ENCODE data around the gene GJB5. TPM values are rescaled to one million over a fixed set of nuclear protein-coding genes. Genes with fewer than 3 reads are reported as not detected.
"Not testable (repeated sequence)": the region's sequence is repeated elsewhere in the genome, so short reads cannot be mapped to it uniquely, and the experiment has no call there.

GJB5 gene
- total RNA-seq, 1 donor from 2014 or later, result not detected

GRCh38 chr1:34736692-34737091 is 18.2 kb upstream of the GJB5 start:
- H3K9ac ChIP-seq, result no peak overlapping the region
- no peak overlapping the region for H3K4me3 ChIP-seq
- peaks cover 6% of the 10 kb centered on the region for H3K27me3 ChIP-seq
- Mint-ChIP-seq H3K27ac (no peak overlapping the region), H3K9me3 (no peaks in the 10 kb centered on the region), H3K4me1 (peaks cover 24% of the 10 kb centered on the region), H3K36me3 (no peaks in the 10 kb centered on the region), H3K4me3 (no peak overlapping the region), H3K27me3 (ENCODE audit: insufficient read depth, low read depth) (peaks cover 20% of the 10 kb centered on the region)
- no peaks in the 10 kb centered on the region for H3K79me2 ChIP-seq (ENCODE audit: low read depth)
- H3K4me2 ChIP-seq, result no peak overlapping the region
- H3K4me1 ChIP-seq, result peaks cover 13% of the 10 kb centered on the region
- DNase-seq (ENCODE audit: low spot score), result no peak
- TF ChIP-seq EZH2phosphoT487 (IDR thresholded peaks at IDR 0.05), result no peak
- no peak overlapping the region for H3K27ac ChIP-seq
- no peak overlapping the region for H2AFZ ChIP-seq (replicated peaks)
- H4K20me1 ChIP-seq (ENCODE audit: low read depth), result no peaks in the 10 kb centered on the region
- no peaks in the 10 kb centered on the region for H3K9me3 ChIP-seq (ENCODE audit: low read depth)
- H3K36me3 ChIP-seq, result no peaks in the 10 kb centered on the region
- peaks cover 10% of the 10 kb centered on the region for H3F3A ChIP-seq (ENCODE audit: low read depth)

DNA sequence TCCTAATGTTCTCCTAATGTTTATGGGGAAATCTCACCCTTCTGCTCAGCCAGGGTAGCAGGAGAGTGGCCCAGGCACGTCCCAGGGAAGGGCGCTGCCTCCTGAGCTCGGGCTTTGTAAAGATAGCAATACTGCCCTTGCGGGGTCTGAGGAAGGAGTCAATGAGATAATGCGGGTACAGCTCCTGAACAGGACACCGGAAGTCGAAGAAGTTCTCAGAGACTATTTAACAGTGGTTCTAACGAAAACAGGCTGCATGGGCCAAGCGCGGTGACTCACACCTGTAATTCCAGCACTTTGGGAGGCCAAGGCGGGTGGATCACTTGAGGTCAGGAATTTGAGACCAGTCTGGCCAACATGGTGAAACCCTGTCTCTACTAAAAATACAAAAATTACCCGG is 17.6 kb upstream of the GJB5 start:
- H3K36me3 Mint-ChIP-seq; H3K9me3 Mint-ChIP-seq; H3K36me3 ChIP-seq; H3K9ac ChIP-seq; H2AFZ ChIP-seq (replicated peaks); H4K20me1 ChIP-seq (ENCODE audit: low read depth); H3K79me2 ChIP-seq (ENCODE audit: low read depth); H3K4me3 Mint-ChIP-seq; H3K4me3 ChIP-seq; H3K27ac ChIP-seq; DNase-seq (ENCODE audit: low spot score); H3K27ac Mint-ChIP-seq; H3K4me2 ChIP-seq; H3K9me3 ChIP-seq (ENCODE audit: low read depth): not testable (repeated sequence)
- H3K27me3 Mint-ChIP-seq (ENCODE audit: insufficient read depth, low read depth), result peaks cover 20% of the 10 kb centered on the region
- peaks cover 11% of the 10 kb centered on the region for H3K27me3 ChIP-seq
- H3K4me1 Mint-ChIP-seq, result peaks cover 25% of the 10 kb centered on the region
- H3F3A ChIP-seq (ENCODE audit: low read depth), result peaks cover 10% of the 10 kb centered on the region
- H3K4me1 ChIP-seq, result peaks cover 13% of the 10 kb centered on the region

DNA sequence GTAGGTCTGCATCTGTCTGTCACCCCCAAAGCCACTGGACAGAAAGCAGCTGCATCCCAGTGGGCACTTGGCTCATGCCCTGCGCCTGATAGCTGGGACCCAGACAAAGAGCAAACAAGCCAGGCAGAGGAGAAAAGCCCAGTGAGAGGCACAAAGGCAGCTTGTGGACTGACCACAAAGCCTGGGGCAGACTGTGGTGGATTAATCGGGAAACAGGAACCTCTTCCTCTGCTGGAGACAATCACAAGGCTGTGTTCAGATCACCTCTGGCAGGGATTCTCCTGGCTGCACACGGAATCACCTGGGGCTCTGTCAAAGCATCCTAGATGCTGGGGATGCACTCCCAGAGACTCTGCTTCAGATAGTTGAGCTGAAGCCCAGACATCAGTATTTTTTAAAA is 15.2 kb upstream of the GJB5 start:
- Histone ChIP-seq H3K79me2 (ENCODE audit: low read depth) (no peaks in the 10 kb centered on the region), H3K9me3 (ENCODE audit: low read depth) (no peaks in the 10 kb centered on the region), H3K9ac (no peak overlapping the region), H3K4me3 (no peak overlapping the region), H3K4me2 (peak overlapping the region; percentile 17), H4K20me1 (ENCODE audit: low read depth) (no peaks in the 10 kb centered on the region), H3K27ac (no peak overlapping the region), H3K27me3 (peaks cover 15% of the 10 kb centered on the region), H3K4me1 (peaks cover 13% of the 10 kb centered on the region), H3F3A (ENCODE audit: low read depth) (peaks cover 10% of the 10 kb centered on the region), H2AFZ (replicated peaks) (no peak overlapping the region), H3K36me3 (no peaks in the 10 kb centered on the region)
- Mint-ChIP-seq H3K4me3 (peak overlapping the region; percentile 58), H3K36me3 (no peaks in the 10 kb centered on the region), H3K9me3 (no peaks in the 10 kb centered on the region), H3K4me1 (peaks cover 28% of the 10 kb centered on the region), H3K27ac (no peak overlapping the region), H3K27me3 (ENCODE audit: insufficient read depth, low read depth) (peaks cover 14% of the 10 kb centered on the region)
- TF ChIP-seq EZH2phosphoT487 (IDR thresholded peaks at IDR 0.05), result no peak
- TF ChIP-seq EZH2 (IDR thresholded peaks at IDR 0.05), result no peak
- TF ChIP-seq, protein P1, sequence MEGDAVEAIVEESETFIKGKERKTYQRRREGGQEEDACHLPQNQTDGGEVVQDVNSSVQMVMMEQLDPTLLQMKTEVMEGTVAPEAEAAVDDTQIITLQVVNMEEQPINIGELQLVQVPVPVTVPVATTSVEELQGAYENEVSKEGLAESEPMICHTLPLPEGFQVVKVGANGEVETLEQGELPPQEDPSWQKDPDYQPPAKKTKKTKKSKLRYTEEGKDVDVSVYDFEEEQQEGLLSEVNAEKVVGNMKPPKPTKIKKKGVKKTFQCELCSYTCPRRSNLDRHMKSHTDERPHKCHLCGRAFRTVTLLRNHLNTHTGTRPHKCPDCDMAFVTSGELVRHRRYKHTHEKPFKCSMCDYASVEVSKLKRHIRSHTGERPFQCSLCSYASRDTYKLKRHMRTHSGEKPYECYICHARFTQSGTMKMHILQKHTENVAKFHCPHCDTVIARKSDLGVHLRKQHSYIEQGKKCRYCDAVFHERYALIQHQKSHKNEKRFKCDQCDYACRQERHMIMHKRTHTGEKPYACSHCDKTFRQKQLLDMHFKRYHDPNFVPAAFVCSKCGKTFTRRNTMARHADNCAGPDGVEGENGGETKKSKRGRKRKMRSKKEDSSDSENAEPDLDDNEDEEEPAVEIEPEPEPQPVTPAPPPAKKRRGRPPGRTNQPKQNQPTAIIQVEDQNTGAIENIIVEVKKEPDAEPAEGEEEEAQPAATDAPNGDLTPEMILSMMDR (IDR thresholded peaks at IDR 0.05), result no peak
- DNase-seq (ENCODE audit: low spot score), result peak; percentile 63

DNA sequence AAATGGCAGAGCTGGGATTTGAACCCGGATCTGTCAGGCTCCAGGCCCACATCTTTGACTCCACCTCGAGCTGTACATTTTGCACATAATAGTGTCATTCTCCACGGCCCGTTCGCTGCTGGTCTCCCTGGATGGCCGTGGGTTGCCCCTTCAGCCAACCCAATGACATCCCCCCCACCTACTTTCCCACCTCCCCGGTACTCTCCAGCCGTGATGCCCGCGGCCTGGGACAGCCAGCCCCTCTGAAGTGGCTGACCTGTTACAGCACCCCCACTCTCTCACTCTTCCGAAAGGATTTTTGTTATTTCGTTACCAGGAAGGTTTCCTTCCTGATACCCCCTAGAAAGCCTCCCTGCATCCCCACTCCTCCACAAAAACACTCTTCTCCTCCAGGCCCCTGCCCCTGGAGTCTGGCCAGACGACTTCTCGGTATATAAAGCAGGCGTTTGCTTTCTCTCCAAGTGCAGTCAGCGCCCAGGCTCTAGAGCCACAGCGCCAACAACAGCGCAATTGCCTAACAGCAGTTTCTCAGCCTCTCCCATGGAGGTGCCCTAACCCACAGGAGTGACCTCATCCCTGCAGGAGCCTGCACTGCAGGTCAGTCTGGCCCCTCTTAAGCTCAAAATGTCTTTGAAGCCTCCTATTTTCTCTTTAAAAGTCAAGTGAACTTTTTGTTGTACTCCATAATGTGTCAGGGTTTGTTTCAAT is 14.5 kb upstream of the GJB5 start:
- Histone ChIP-seq H3K27ac (no peak overlapping the region), H3K4me3 (no peak overlapping the region), H3K4me1 (peaks cover 13% of the 10 kb centered on the region), H3F3A (ENCODE audit: low read depth) (peaks cover 10% of the 10 kb centered on the region), H3K79me2 (ENCODE audit: low read depth) (no peaks in the 10 kb centered on the region), H3K36me3 (no peaks in the 10 kb centered on the region), H4K20me1 (ENCODE audit: low read depth) (no peaks in the 10 kb centered on the region), H3K4me2 (peak overlapping the region; percentile 17), H3K9ac (no peak overlapping the region), H2AFZ (replicated peaks) (no peak overlapping the region), H3K27me3 (peaks cover 15% of the 10 kb centered on the region), H3K9me3 (ENCODE audit: low read depth) (no peaks in the 10 kb centered on the region)
- Mint-ChIP-seq H3K4me3 (peak overlapping the region; percentile 69), H3K36me3 (no peaks in the 10 kb centered on the region), H3K9me3 (no peaks in the 10 kb centered on the region), H3K27ac (peak overlapping the region; percentile 88), H3K27me3 (ENCODE audit: insufficient read depth, low read depth) (peaks cover 18% of the 10 kb centered on the region), H3K4me1 (peaks cover 28% of the 10 kb centered on the region)
- peak; percentile 70 for DNase-seq (ENCODE audit: low spot score)
- TF ChIP-seq, protein P1 (IDR thresholded peaks at IDR 0.05), result peak; percentile 28
- TF ChIP-seq EZH2 (IDR thresholded peaks at IDR 0.05) (no peak), EZH2phosphoT487 (IDR thresholded peaks at IDR 0.05) (peak; percentile 0)

Measured in neural progenitor cell (in vitro differentiated cells).